GM23248 (cell line): ENCODE results near the gene CYP2B6.

Source experiments
- EZH2 ChIP-seq: fragments of 200-600 bp; sonication (generic); IDR thresholded peaks from 2 replicates; pipeline ENCODE4 v1.6.1; 2018; ENCODE audit warnings: antibody characterized with exemption, mild to moderate bottlenecking; ENCODE audit not compliant: insufficient read depth, poor library complexity, severe bottlenecking
- EZH2phosphoT487 ChIP-seq: fragments of 200-600 bp; sonication (generic); IDR thresholded peaks from 2 replicates; pipeline ENCODE4 v1.6.1; 2018; ENCODE audit warnings: antibody characterized with exemption, moderate library complexity, mild to moderate bottlenecking, low read depth; ENCODE audit not compliant: insufficient read depth

DNA sequence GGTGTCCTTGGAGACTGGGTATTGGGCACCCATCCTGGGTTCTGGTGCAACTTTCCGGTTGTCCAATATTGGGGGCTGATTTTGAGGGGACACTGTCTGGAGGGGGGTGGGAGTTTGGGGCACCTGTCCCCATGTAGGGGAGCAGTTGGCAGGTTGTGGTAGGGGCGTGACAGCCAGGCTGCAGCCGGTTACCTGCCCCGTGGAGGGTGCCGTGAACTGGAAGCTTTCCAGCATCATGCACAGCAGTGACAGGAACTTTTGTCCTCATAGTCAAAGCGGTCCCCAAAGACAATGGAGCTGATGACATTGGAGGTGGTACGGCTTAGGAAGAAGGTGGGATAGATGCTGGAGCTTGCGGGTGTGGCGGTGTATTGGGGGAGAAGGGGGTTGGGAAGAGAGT, 34.3 kb downstream of the CYP2B6 start:
- TF ChIP-seq EZH2phosphoT487 (no peak), EZH2 (no peak)
